ES-I3 (cell line): ENCODE data around the gene RPS2.

Experiments used
- H3K36me3 ChIP-seq: 2 replicates; pipeline ENCODE4 v1.6.1; 2013; ENCODE audit warnings: mild to moderate bottlenecking, low read length, control low read depth, moderate library complexity; ENCODE audit not compliant: insufficient read depth
- H3K4me1 ChIP-seq: 2 replicates; pipeline ENCODE4 v1.6.1; 2013; ENCODE audit warnings: mild to moderate bottlenecking, control low read depth, low read length; ENCODE audit not compliant: insufficient read depth
- H3K9ac ChIP-seq: 2 replicates; pipeline ENCODE4 v1.6.1; 2013; ENCODE audit warnings: low read depth, mild to moderate bottlenecking, low read length, moderate library complexity
- H3K9me3 ChIP-seq: 2 replicates; pipeline ENCODE4 v1.6.1; 2013; ENCODE audit warnings: mild to moderate bottlenecking, low read length, moderate library complexity; ENCODE audit not compliant: control insufficient read depth, insufficient read depth

The RPS2 gene

DNA sequence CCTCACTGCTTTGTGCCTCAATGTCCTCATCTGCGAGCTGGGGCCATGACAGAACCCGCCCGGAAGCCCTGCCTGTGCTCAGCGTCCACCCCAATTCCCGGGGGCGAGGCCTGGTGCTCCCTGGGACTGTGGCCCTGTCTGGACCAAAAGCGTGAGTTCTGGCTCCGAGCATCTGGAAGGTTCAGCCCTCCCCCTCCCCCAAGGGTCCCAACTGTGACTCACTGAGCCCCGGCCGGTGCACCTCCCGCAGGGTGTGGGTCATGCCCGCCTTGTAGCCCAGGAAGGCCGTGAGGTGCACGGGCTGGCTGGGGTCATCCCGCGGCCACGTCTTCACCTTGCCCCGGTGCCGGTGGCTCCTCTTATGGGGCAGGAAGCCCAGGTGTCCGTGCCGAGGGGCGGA, 10.9 kb downstream of the RPS2 start:
- H3K36me3 ChIP-seq: no peaks in the 10 kb centered on the region
- no peaks in the 10 kb centered on the region for H3K4me1 ChIP-seq
- H3K9ac ChIP-seq: no peak overlapping the region
- H3K9me3 ChIP-seq: no peaks in the 10 kb centered on the region

DNA sequence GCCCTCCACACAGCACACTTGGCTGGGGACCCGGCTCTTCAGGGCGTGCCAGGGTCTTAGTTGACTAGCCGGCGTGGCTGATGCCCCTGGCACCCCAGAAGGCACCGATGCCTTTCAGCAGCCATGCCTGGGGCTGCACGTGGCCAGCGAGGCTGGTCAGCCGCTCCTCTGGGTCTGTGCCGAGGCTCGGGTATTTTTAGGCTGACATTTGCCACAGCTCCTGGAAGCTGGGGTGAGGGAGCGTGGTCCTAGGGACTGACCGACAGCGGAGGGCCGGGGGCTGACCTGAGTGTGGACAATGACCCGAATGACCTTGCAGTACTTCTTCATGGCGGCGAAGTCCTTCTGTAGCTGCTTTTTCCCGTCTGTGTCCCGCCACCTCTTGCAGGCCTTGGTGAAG, 14.1 kb downstream of the RPS2 start:
- no peaks in the 10 kb centered on the region for H3K4me1 ChIP-seq
- H3K9me3 ChIP-seq: no peaks in the 10 kb centered on the region
- H3K36me3 ChIP-seq: no peaks in the 10 kb centered on the region
- H3K9ac ChIP-seq: no peak overlapping the region

DNA sequence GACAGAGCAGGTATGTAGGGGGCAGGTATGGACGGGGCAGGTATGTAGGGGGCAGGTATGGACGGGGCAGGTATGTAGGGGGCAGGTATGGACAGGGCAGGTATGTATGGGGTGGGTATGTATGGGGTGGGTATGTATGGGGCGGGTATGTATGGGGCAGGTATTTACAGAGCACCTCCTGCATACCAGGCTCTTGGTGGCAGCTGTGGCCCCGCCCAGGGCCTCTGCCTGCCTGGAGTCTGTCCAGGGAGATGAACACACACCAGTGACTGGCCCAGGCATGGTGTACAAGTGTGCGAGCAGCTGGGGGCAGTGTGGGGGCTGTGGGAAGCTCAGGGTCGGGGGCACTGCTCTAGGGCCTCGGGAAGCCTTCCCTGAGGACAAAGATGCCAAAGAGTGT, 14.6 kb downstream of the RPS2 start:
- Histone ChIP-seq H3K36me3 (no peaks in the 10 kb centered on the region), H3K4me1 (no peaks in the 10 kb centered on the region), H3K9me3 (no peaks in the 10 kb centered on the region), H3K9ac (no peak overlapping the region)

DNA sequence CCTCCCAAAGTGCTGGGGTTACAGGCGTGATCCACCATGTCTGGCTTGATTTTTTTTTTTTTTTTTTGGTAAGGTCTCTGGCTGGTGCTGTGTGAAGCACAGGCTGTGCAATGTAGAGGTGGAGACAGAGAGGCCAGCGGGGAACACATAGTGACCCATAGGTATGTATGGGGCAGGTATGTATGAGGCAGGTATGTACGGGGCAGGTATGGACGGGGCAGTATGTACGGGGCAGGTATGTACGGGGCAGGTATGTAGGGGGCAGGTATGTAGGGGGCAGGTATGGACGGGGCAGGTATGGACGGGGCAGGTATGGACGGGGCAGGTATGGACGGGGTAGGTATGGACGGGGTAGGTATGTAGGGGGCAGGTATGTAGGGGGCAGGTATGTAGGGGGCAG, 15.1 kb downstream of the RPS2 start:
- Histone ChIP-seq H3K9me3 (no peaks in the 10 kb centered on the region), H3K9ac (no peak overlapping the region), H3K36me3 (no peaks in the 10 kb centered on the region), H3K4me1 (no peaks in the 10 kb centered on the region; the same call in 1 of the 2 replicates)

DNA sequence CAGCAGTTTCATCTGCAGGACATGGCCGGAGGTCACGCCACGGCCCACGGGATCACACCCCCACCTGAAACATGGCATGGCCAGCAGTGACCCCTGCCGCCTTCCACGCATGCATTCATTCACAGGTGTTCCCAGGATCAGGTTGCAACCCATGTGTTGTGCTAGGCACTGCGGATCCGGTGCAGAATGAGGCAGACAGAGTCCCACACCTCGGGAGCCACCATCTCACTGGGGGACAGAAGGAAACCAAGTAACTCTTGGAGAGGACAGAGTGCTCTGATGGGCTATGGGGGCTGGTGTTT, 17.3 kb downstream of the RPS2 start:
- H3K9ac ChIP-seq: no peak overlapping the region

DNA sequence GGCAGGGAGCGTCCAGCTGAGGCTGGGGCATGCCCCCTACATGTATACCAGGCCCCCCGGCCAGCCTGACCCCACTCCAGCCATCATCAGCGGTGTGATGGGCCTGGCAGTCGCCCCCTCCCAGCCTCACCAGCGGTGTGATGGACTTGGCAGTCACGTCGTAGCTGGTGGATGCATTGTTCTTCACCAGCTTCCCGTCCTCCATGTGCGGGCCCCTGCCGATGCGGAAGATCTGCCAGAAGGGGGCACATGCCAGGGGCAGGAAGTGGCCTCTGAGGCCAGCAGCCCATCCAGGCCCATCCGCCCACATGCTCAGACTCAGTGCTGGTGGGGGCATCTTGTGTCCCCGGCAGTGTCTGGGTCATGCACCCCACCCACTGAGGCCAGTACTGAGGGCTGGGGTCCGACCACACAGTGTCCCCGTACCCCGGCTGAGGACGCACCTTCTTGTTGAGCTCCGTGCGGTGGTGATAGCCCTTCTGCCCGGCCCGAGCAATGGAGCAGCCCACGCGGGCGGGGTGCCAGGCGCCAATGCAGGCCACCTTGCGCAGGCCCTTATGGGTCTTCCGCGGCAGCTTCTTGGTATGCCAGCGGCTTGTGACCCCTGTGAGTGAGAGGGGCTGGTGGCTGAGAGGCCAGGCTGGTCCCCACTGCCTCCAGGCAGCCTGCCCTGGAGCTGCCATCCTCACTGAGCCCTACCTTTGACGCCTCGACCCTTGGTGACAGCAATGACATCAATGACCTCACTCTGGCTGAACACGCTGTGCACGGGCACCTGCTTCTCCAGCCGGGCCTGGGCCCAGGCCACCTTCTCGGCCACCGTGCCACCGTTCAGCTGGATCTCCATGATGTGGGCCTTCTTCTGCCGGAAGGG, 17.9 kb downstream of the RPS2 start:
- H3K36me3 ChIP-seq: no peaks in the 10 kb centered on the region
- no peak overlapping the region for H3K9ac ChIP-seq
- H3K4me1 ChIP-seq: peaks cover 4% of the 10 kb centered on the region; the same call in 1 of the 2 replicates
- H3K9me3 ChIP-seq: no peaks in the 10 kb centered on the region

More for the DNA sequence above, 17.3 kb downstream of the RPS2 start:
- no peaks in the 10 kb centered on the region; the same call in 1 of the 2 replicates for H3K4me1 ChIP-seq
- H3K9me3 ChIP-seq: no peaks in the 10 kb centered on the region
- no peaks in the 10 kb centered on the region for H3K36me3 ChIP-seq

DNA sequence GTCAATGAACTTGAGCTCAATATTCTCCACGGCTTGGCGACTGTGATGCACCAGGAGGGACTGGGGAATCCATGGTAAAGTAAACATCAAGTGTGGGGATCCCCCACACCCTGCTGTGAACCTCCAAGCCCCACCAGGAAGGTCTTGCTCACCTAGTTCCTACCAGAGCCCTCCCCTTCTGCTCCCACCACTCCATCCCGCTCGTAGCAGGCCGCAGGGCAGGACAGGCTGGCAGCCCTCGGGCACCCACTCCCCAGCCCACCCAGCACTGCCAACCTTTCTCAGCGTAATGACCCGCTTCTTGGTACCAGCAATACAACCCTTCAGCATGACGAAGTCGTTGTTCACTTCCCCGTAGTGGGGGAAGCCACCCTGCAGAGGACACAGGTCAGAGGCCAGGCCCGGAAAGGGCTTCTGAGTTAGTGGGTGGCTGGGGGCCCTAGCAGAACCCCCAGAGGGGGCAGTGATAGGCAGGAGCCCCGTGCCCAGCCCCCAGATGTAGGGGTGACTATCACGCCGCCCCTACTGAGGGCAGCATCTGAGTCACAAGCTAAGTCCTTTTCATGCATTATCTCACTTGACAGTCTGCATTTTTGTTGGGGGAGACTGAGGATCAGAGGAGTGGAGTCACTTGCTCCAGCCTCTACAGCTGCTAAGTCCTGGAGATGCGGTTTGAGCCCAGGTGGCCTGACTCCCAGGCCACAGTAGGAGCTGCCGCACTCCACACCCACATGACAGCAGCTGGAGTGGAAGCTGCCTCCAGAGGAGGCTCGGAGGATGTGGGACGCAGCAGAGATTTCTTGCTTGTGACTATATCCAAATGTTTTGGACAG, 18.9 kb downstream of the RPS2 start:
- no peak overlapping the region for H3K9ac ChIP-seq
- no peaks in the 10 kb centered on the region for H3K36me3 ChIP-seq
- H3K4me1 ChIP-seq: peaks cover 4% of the 10 kb centered on the region; the same call in 1 of the 2 replicates
- H3K9me3 ChIP-seq: no peaks in the 10 kb centered on the region

DNA sequence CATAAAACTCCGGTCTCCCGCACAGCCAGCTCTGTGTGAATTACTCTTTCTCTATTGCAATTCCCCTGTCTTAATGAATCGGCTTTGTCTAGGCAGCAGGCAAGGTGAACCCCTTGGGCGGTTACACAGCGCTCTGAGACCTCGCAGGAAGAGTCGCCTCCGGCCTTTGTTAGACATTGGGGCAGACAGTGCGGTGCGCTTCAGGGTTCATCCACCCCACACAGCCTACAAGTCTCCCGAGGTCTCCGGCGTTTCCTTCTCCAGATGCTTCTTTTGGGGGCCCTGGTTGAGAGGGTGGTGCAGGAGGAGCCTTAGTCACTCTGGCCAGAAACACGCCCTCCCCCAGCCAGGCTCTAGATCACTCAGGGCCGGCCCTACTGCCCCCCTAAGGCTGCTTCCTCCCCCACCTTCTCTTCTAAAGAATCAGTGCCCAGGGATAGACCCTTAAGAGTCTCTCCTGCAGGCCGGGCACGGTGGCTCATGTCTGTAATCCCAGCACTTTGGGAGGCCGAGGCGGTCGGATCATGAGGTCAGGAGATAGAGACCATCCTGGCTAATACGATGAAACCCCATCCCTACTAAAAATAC, 19.9 kb downstream of the RPS2 start:
- H3K9ac ChIP-seq: no peak overlapping the region
- peaks cover 3% of the 10 kb centered on the region; the same call in 1 of the 2 replicates for H3K36me3 ChIP-seq
- H3K4me1 ChIP-seq: peaks cover 4% of the 10 kb centered on the region; the same call in 1 of the 2 replicates
- H3K9me3 ChIP-seq: no peaks in the 10 kb centered on the region

DNA sequence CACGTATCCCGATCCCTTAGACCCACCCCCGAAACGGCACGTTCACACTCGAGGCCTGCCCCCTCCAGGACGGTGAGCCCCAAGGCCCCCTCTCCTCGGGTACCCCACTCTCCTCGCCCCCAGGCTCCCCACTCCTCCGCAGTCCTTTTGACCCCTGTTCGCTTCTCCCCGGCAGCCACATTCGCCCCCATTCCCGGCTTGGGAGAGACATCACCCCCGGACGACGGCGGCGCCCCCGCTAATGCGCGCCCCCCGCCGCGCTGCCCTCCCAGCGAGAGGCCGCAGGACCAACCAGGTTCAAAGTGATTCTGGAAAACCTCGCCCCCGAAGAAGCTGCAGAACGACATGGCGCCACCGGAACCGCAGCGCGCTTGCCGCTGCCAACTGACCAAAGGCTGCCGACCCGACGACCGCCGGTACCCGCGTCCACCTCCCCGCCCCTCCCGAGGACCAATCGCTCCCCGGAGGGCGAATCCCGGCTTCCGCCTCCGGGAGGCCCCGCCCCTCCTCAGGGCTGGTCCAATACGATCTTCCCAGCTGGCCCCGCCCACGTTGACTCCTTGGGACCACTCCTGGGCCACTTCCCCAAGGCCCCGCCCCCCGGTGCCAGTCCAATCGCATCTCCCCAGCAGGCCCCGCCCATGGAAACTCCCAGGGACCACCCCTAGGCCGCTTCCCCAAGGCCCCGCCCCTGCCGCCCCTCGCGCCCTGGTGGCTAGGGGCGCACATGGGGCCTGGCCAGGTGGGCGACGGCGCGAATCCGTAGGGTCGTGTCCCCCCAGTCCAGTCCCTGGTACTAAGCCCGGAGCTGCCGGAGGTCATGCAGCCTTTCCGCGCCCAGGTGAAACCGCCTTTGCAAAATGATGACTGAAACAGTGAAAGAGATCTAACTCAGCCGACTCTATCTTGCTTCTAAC, 21.6 kb downstream of the RPS2 start, which contains the start of gene MSRB1:
TSS of gene MSRB1 (minus strand) at position 390 of the 917 bp plus-strand sequence. CDS start at position 347, 43 bp downstream.
- Histone ChIP-seq H3K9ac (peak within 1 kb of the TSS; percentile 80), H3K36me3 (peaks cover 5% of the 10 kb centered on the region; the same call in 1 of the 2 replicates), H3K4me1 (peaks cover 4% of the 10 kb centered on the region; the same call in 1 of the 2 replicates), H3K9me3 (no peaks in the 10 kb centered on the region)

DNA sequence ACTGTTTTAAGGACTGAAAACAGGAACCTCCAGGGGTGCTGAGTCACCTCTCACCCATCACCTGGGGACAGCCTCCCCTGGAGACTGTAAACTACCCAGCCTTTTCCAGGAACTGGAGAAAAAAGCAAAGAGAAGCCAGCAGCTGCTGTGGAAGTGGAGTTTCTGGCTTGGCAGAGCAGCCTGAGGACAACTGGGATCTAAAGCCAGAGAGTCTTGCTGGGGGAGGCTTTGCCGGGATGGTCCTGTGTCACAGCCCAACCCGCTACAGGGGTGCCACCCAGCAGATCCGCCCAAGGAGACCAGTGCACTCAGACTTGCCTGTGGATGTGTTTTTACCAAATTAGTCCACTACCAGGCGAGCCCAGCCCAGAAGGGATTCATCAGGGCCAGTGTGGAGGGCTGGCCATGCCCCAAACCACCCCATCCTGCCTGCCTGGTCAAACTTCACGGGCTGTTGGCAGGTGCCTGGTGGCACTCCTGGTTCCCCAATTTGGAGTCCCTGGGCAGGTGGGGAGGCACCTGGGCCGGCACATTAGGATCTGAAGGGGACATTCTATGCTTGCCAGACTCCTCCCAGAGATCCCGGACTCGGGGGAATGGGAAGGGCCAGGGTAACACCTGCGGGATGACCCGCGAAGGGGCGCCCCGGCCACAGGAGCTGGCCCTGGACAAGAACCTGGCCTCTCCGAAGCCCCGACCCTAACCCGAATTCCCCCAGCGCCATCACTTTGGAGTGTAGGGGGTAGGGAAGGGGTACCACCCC, 22.4 kb downstream of the RPS2 start:
- peaks cover 4% of the 10 kb centered on the region; the same call in 1 of the 2 replicates for H3K4me1 ChIP-seq
- H3K36me3 ChIP-seq: peaks cover 5% of the 10 kb centered on the region; the same call in 1 of the 2 replicates
- H3K9ac ChIP-seq: peak overlapping the region; percentile 80; the same call in 1 of the 2 replicates

DNA sequence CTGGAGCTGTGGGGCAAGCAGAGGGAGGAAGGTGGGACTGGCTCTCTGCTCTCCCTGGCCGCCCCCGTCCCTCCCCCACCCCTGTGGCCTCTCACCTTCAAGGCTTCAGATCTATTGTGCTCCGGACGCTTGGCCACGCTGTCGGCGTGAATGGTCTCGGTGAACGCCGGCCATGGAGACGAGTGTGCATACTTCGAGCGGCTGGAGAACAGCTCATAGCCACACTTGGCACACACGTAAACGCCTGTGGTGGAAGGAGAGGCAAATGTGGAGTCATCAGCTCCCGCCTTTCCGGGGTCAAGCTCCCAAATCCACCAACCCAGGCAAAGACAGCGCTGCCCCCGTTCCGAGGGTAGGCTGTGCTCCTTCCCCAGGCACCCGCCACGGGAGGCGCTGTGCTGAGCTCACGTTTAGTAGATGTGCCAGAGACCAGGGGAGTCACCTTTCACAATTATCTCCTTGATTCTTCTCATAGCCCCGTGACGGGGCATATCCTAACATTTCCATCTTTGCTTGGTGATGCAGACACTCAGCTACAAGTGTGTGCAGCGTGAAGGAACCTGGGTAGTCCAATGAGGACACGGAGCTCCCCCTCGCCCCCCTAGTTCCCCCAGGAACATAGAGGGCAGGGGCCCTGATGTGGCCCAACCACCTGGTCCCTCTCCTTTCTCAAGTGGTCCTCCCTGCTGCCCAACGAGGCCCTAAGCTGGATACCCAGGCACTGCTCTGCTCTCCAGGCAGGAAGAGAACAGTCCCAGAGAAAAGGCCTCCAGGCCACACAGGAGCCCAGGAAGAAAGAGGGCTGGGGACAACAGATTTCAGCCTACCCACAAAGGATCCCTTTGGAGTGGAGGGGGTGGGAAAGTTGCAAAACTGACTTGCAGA, 23.2 kb downstream of the RPS2 start:
- no peaks in the 10 kb centered on the region for H3K9me3 ChIP-seq
- peaks cover 5% of the 10 kb centered on the region; the same call in 1 of the 2 replicates for H3K36me3 ChIP-seq
- peak overlapping the region; percentile 29; the same call in 1 of the 2 replicates for H3K9ac ChIP-seq
- H3K4me1 ChIP-seq: peaks cover 4% of the 10 kb centered on the region; the same call in 1 of the 2 replicates

More for the DNA sequence above, 22.4 kb downstream of the RPS2 start:
- no peaks in the 10 kb centered on the region for H3K9me3 ChIP-seq
